GM18508 (cell line): Measurements from ENCODE around the gene MYL1.

Experiments
- ATAC-seq: cut with Tn5 transposase; IDR thresholded peaks from one replicate; pipeline ENCODE4 v1.9.1; 2021; ENCODE audit warnings: moderate number of reproducible peaks; ENCODE audit not compliant: insufficient read depth, unreplicated experiment

Gene MYL1

GRCh38 chr2:210315015-210315788 is at the start of gene MYL1:
Gene MYL1, minus strand, starts transcription at chr2:210315174. Its CDS starts 132 bp downstream, at chr2:210315042.
- ATAC-seq: no peak

DNA sequence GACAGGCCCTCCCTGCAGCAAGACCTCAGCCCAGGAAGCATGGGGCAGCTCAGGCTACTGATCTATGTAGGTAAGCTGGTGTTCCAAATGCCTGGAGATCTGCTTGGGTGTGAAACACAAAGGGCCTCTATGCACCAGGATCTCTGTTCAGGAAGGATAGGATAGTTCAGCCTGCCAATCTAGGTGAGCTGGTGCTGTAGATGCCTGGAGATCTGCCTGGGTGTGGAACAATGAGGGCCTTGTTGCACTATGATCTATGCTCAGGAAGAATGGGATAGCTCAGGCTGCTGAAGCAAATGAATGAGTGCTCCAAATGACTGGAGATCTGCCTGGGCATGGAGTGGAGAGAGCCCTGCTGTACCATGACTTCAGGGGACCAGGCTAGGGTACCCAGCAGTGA is 48.9 kb upstream of the MYL1 start:
- ATAC-seq: no peak

DNA sequence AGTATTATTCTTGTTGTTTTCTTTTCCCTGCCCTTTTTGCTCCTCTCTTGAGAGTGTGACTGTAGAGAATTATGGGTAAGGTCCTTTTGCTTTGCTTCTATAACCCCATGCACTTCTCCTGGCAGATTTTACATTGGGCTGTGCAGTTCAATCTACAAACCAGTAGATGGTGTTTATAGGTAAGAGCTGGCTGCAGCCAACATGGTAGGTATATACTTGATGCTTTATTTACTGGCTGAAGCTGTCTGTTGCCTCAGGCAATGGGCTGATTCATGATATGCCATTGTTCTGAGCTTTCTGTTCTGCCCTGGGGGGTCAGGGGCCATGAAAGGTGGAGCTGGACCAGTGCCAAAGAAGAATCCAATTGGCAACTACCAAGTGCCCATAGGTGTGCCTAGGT is 48.3 kb upstream of the MYL1 start:
- ATAC-seq: no peak

GRCh38 chr2:210360412-210360811 is 45.4 kb upstream of the MYL1 start:
- no peak for ATAC-seq

DNA sequence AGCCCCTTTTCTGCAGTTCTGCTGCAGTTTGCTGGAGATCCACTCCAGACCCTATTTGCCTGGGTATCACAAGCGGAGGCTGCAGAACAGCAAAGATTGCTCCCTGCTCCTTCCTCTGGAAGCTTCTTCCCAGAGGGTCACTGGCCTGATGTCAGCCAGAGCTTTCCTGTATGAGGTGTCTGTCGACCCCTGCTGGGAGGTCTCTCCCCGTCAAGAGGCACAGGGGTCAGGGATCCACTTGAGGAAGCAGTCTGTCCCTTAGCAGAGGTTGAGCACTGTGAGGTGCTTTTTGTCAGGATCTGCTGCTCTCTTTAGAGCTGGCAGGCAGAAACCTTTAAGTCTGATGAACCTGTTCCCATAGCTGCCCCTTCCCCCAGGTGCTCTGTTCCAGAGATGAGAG is 42.0 kb upstream of the MYL1 start:
- no peak for ATAC-seq

GRCh38 chr2:210337159-210337558 is 22.2 kb upstream of the MYL1 start:
- no peak for ATAC-seq

DNA sequence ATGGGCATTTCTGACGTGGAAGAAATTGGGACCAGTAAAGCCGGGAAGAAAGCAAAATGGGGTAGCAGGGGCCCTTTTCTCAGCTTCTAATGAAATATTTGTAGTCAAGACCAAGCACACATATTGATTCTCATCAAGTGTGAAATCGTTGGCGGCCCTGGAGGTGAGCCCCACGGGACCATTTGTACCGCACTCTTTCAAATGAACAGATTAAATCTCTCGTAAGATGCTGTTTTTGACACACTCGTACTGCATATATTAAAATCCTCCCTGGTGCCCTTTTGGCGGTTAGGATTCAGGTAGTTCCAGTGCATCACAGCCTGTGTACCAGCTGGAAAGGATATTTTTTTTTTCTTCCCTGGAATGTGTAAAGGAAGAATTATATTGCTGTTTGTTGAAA is 9.9 kb upstream of the MYL1 start:
- no peak for ATAC-seq

DNA sequence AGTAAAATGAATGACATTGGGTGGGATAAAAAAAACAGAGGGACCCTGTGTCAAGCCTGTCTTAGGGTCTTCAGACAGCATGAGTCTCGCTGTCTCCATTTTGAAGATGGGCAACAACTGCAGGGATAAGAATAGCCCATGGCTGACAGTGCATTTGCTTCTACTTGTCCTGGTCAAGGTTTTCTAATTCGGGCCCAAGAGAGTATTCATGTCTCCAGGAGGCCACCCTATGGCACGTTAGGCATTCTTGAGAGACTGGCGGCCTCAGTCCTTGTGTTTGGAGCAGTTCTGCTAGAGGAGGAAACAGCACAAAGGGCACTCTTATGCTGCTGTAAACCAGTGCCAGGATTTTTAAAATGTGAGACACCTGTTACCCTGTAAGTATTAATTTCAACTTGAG is 9.5 kb upstream of the MYL1 start:
- no peak for ATAC-seq

DNA sequence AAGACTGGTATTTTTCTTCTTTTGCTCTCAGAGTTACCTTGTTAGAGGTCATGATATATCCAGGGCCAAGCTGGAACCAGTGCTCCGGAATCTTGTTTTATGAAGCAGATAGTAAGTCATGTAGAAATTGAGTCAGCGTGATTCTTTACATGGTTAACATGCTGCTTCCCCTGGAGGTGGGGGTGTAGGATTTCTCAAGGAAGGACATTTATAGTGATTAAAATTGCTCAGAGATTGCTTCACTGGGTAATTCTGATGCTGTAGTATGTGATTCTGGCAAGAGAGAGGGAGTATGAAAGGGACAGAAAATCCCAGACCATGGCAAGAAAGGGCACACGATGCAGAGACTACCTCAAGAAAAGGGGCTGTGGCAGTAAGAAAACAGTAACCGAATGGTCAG is 8.0 kb upstream of the MYL1 start:
- ATAC-seq: no peak

DNA sequence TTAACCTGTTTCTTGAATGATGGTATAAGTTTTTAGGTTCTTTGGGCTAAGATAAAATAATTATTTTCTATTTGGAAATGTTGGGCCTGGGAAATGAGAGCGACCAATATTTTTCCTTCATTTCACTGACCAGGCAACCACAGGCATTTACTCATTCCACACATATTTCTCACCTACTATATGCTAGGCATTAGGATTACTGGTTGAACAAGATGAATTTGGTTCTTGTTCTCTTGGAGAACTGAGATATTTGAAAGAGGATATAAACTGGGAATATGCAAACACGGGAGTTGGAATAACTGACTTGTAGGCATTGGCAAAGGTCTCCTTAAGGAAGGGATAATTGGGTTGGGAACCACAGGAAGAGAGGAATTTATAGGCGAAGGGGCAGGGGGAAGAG is 3.9 kb upstream of the MYL1 start:
- ATAC-seq: no peak

- no peak for ATAC-seq
Observed at GRCh38 chr2:210318486-210318885, 3.5 kb upstream of the MYL1 start.

DNA sequence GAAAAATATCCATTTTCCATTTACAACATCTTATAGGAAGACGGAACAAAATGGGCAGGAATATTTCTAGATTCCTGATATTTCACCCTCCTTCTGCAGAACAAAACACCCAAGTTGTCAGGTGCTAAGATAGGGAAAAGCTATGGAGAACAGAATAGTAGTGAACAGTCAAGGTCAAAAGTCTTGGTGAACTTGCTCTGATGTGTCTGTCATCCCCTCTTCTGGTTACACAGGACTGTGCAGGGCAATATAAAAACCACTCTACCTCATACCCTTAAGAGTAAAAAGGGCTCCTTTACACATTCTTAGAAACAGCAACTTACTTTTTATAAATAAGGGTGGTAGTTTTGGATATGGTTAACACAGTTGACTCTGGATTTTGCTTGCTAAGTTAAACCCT is 4.4 kb downstream of the MYL1 start:
- no peak for ATAC-seq

DNA sequence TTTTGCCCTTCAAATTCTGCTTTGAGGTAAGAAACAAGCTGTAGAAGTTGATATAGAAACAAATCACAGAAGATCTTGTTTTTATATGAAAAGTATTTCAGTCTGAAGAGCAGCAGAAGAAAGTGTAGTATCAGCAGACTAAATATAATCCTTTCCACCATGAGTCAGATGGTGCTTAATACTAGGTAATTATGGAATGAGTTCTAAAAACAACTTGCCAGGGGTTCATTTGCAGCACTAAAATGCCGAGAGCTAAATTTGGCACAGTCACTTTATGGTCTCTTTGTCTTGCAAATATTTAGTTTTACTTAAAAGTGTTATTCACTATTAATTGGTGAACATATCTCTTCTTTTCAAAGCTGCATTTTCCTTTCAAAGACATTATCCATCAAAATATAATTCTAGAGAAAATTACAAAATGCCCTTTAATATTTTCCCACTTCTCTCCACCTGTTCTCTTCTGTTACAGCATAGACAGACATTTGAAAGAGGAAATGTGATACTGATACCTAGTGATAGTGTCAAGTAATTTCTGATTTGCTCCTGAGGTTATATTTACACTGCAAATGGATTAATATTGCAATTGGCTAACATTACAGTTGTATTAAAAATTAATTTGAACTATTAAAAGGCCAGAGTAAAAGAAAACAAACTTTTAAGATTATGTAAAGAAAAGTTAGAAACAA is 5.3 kb downstream of the MYL1 start:
- no peak for ATAC-seq

- ATAC-seq: no peak
Observed at GRCh38 chr2:210303498-210303897, 11.5 kb downstream of the MYL1 start.

DNA sequence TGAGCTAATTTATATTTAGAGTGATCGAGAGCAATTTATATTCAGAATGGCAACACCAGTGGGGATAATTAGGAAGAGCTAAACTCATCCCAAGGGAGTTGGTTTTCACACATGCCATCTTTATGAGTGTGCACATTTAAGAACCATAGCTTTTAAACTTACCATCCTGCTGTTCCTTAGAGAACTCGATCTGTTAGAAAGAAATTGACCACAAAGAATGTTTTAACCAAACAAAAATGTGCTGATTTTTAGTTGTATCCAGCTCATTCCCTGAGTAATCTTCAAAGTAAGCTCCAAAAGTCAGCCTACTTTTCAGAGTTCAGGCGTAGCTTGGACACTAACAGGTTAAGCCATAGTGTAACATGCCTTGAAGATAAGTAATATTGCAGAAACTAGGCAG is 12.6 kb downstream of the MYL1 start:
- ATAC-seq: no peak

DNA sequence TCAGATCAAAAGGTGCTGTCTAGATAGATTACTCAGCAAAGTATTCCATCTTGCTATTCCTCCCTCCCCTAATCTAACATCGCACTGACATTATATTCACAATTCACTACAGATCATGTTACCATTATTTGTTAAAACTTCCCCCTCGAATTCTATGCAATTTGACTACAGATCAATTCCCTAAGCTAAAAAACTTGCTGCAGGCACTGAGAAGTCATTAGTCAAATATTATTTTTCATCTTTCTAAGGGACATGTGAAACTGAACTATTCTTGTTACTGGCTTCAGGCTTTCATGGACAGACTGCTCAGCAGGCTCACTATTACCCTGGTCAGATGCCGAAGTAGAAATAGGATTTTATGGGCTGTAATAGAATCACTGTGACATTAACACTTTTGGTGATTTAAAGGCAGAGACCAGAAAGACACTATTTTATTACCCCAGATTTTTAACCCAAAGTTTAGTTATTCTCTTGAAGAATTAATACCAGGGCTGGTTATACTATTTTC is 15.1 kb downstream of the MYL1 start:
- no peak for ATAC-seq

- ATAC-seq: no peak
Observed at GRCh38 chr2:210288408-210288807, 26.6 kb downstream of the MYL1 start.

GRCh38 chr2:210287301-210287700 is 27.7 kb downstream of the MYL1 start:
- ATAC-seq: no peak

- no peak for ATAC-seq
Observed at GRCh38 chr2:210286123-210286680, 28.8 kb downstream of the MYL1 start.

DNA sequence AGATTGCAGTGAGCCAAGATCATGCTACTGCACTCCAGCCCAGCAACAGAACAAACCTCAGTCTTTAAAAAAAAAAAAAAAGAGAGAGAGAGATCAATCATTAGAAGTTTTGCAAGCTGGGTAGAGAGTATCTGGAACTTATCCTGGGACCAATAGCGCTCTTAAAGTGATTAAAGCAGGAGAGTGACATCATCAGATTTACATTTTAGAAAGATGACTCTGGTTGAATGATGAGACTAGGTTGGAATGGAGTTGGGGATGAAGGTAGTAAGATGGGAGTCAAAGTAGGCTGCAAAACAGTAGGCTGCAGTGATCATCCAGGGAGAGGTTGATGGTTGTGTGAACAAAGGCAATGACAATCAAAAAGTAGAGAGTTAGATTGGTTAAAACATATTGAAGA is 37.8 kb downstream of the MYL1 start:
- ATAC-seq: no peak

GRCh38 chr2:210271300-210271699 is 43.7 kb downstream of the MYL1 start:
- no peak for ATAC-seq
